Prostate gland (tissue), 2 donors: ENCODE results near the gene CDK4. TPM values are rescaled to one million over a fixed set of nuclear protein-coding genes. Genes with fewer than 3 reads are reported as not detected.

Experiments
- DNase-seq: peaks from one replicate; pipeline ENCODE4 v3.0.0-alpha.2; 2019; ENCODE audit warnings: low spot score
- H3K27ac ChIP-seq, 2 donors: fragments of 200-600 bp; sonication (generic); 2 replicates each; pipeline ENCODE4 v1.5.1; 2017 to 2019
- H3K27me3 ChIP-seq: fragments of 200-600 bp; sonication (generic); replicated peaks from 2 replicates; pipeline ENCODE4 v1.5.1; 2019; ENCODE audit not compliant: insufficient read depth
- H3K36me3 ChIP-seq, 2 donors: fragments of 200-600 bp; sonication (generic); 1 replicate in 1 of 2; 2 replicates in 1 of 2; pipeline versions ENCODE4 v1.5.1 to v1.8.1; 2017 to 2019
- H3K4me1 ChIP-seq: fragments of 200-600 bp; sonication (generic); replicated peaks from 2 replicates; pipeline ENCODE4 v1.5.1; 2019
- H3K4me3 ChIP-seq, 2 donors: fragments of 200-600 bp; sonication (generic); 2 replicates each; pipeline ENCODE4 v1.5.1; 2017 to 2019
- H3K9me3 ChIP-seq: fragments of 200-600 bp; sonication (generic); 2 replicates; pipeline ENCODE4 v1.5.1; 2017
- POLR2A ChIP-seq: fragments of 450-650 bp; IDR thresholded peaks from one replicate; pipeline ENCODE4 v1.6.1; 2016; ENCODE audit warnings: antibody characterized with exemption, mild to moderate bottlenecking
- POLR2AphosphoS5 ChIP-seq: sonication (generic); formaldehyde crosslinking; IDR thresholded peaks from one replicate; pipeline ENCODE4 v1.6.1; 2017; ENCODE audit warnings: antibody characterized with exemption
- WGBS: methylation state at CpG from one replicate; pipeline ENCODE4 v1.1.5; 2018; 5-methylcytosine and 5-hydroxymethylcytosine counted together
- intact Hi-C: fragments of 100-400 bp; cut with DNase I; formaldehyde crosslinking; loops from one replicate; pipeline ENCODE4 v1.14.2; 2022
- total RNA-seq, 2 donors: library from RNA; depleted of rRNA; stranded (reverse); fragments of >200 nt; gene quantifications; one replicate each; pipeline ENCODE4 v1.1.0, GENCODE V29; 2016
- TF ChIP-seq, protein P1 (sequence below), 4 experiments: fragments of 200-600 bp in 2 of 4; fragments of 450-650 bp in 2 of 4; sonication (generic) in 2 of 4; IDR thresholded peaks; 1 replicate in 3 of 4; 2 replicates in 1 of 4; pipeline ENCODE4 v1.5.1; 2016 to 2019; ENCODE audit warnings: antibody characterized with exemption in 4 of 4, mild to moderate bottlenecking in 2 of 4, moderate library complexity in 2 of 4

Gene CDK4
- total RNA-seq, 2 donors from 2014 or later, result 97.5 to 103 TPM

DNA sequence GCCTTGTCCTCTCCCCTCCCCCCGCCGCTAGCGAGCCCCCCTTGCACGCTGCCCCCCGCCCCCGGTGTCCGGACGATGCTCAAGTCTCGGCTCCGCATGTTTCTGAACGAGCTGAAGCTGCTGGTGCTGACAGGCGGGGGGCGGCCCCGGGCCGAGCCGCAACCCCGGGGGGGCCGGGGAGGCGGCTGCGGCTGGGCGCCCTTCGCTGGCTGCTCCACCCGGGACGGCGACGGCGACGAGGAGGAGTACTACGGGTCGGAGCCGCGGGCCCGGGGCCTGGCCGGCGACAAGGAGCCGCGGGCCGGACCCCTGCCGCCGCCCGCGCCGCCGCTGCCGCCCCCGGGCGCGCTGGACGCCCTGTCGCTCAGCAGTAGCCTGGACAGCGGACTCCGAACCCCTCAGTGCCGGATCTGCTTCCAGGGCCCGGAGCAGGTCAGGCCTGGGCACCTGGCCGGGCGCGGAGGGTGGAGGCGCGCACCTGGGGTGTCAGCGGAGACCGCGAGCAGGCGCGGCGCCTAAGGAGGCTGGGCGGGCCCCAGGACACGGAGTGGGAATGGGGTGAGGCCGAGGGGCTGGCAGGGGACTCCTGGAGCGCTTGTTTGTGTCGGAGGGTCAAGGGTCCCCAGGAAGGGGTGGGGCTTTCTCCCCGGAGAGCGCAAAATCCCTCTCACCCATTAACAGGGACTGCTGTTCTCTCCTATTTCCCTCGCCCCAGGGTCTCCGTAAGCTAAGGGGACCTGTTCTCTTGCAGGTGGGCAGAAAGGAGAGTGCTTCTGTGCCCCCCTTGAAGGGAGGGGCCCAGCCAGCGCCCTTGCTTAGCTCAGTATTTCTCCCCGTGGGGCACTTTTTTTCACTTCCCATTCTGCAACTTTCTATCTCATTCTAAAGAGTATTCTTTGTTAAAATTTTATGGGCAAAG is 3.6 kb upstream of the CDK4 start:
- Histone ChIP-seq H3K27me3 (no peaks in the 10 kb centered on the region), H3K4me3 (peak overlapping the region; percentile 80 to 87), H3K36me3 (no peaks in the 10 kb centered on the region), H3K27ac (peak overlapping the region; percentile 66 to 78), H3K4me1 (peaks cover 3% of the 10 kb centered on the region), H3K9me3 (no peaks in the 10 kb centered on the region)
- intact Hi-C loops, result no loop called here
- WGBS, result 1% methylated on average over 70 of the region's 76 CpGs
- TF ChIP-seq, protein P1, sequence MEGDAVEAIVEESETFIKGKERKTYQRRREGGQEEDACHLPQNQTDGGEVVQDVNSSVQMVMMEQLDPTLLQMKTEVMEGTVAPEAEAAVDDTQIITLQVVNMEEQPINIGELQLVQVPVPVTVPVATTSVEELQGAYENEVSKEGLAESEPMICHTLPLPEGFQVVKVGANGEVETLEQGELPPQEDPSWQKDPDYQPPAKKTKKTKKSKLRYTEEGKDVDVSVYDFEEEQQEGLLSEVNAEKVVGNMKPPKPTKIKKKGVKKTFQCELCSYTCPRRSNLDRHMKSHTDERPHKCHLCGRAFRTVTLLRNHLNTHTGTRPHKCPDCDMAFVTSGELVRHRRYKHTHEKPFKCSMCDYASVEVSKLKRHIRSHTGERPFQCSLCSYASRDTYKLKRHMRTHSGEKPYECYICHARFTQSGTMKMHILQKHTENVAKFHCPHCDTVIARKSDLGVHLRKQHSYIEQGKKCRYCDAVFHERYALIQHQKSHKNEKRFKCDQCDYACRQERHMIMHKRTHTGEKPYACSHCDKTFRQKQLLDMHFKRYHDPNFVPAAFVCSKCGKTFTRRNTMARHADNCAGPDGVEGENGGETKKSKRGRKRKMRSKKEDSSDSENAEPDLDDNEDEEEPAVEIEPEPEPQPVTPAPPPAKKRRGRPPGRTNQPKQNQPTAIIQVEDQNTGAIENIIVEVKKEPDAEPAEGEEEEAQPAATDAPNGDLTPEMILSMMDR (IDR thresholded peaks at IDR 0.05), result no peak
- TF ChIP-seq POLR2A (peak; percentile 14), POLR2AphosphoS5 (no peak)
- DNase-seq, result no peak

DNA sequence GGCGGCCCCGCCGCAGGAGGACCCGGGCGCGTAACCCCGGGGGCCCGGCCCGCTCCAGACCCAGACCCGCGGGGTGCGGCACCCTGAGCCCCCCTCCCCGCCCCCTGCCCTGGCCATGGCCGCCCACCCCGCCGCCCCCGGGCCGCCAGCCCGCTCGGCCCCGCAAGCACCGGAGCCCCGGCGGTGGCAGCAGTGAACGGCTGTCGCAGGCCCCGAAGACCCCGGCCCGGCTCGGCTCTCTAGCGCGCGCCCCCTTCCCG is 3.0 kb upstream of the CDK4 start:
- no peaks in the 10 kb centered on the region for H3K27me3 ChIP-seq
- peak overlapping the region; percentile 80 to 87 for H3K4me3 ChIP-seq
- H3K36me3 ChIP-seq, result no peaks in the 10 kb centered on the region
- no peak for TF ChIP-seq POLR2AphosphoS5
- TF ChIP-seq, protein P1 (IDR thresholded peaks at IDR 0.05), result no peak
- TF ChIP-seq POLR2A, result no peak
- intact Hi-C loops, result no loop called here
- peaks cover 3% of the 10 kb centered on the region for H3K4me1 ChIP-seq
- H3K9me3 ChIP-seq, result no peaks in the 10 kb centered on the region
- 0% methylated on average over 17 of the region's 34 CpGs for WGBS
- H3K27ac ChIP-seq, result peak overlapping the region; percentile 66 to 78
- DNase-seq, result no peak

GRCh38 chr12:57754411-57755193 is 2.5 kb upstream of the CDK4 start, which contains the start of gene MARCHF9:
TSS of gene MARCHF9 (plus strand) at chr12:57755103. CDS start at chr12:57755529, 426 bp downstream.
- Histone ChIP-seq H3K27me3 (no peaks in the 10 kb centered on the region), H3K4me1 (peaks cover 3% of the 10 kb centered on the region), H3K27ac (peak within 1 kb of the TSS; percentile 66 to 78), H3K4me3 (peak within 1 kb of the TSS; percentile 80 to 87), H3K9me3 (no peaks in the 10 kb centered on the region), H3K36me3 (no peaks in the 10 kb centered on the region)
- WGBS, result 1% methylated on average over 25 of the region's 41 CpGs
- DNase-seq, result peak; percentile 73
- TF ChIP-seq POLR2A (peak; percentile 19), POLR2AphosphoS5 (peak; percentile 34)
- TF ChIP-seq, protein P1 (IDR thresholded peaks at IDR 0.05), result no peak
- intact Hi-C loops, result no loop called here

DNA sequence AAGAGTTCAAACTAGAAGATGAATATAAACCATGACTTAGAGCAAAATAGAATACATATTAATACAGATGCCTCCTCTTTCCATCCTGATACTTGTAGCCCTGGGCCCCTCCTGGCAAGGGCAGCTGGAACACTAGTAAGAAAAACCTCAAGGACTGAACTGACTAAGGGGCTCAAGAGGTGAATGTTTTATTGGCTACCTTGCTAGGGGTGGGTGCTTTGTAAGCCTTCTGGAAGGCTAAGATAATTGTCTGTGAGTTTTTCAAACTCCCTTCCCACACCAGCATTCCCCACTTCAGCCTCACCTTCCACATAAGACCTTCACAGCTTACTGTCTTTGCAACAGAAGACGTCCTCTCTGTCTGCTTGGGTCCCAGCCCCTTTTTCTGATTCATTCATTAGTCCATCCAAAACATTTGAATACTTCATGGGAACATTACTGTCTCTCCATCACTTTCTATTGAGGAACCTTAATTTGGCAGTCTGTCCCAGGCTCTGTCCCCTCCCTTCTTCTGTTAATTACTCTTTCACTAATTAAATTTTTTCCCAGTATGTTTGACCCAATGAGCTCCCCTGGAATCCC is 1.7 kb upstream of the CDK4 start:
- H3K27me3 ChIP-seq, result no peaks in the 10 kb centered on the region
- no peak for DNase-seq
- peaks cover 3% of the 10 kb centered on the region for H3K4me1 ChIP-seq
- no peak for TF ChIP-seq POLR2A
- TF ChIP-seq, protein P1 (IDR thresholded peaks at IDR 0.05), result no peak
- no peak for TF ChIP-seq POLR2AphosphoS5
- H3K36me3 ChIP-seq, result no peaks in the 10 kb centered on the region
- H3K27ac ChIP-seq, result peak overlapping the region; percentile 66 to 78
- H3K4me3 ChIP-seq, result no peak overlapping the region
- WGBS, result 29% methylated on average over 1 of the region's 1 CpG
- no peaks in the 10 kb centered on the region for H3K9me3 ChIP-seq
- intact Hi-C loops, result no loop called here
